Measurements from ENCODE around the gene PRDM11. TPM values are rescaled to one million over a fixed set of nuclear protein-coding genes. Genes with fewer than 3 reads are reported as not detected.

Gene PRDM11
- total and polyA plus RNA-seq, 10 of the 15 experiments (the other 5 are each of a cell fraction or from before 2014, with no cell fraction given) = 0.03 to 2.4 (median 0.53) TPM

- TF ChIP-seq BCLAF1 (IDR thresholded peaks at IDR 0.05) (no peak), PKNOX1 (IDR thresholded peaks at IDR 0.05) (peak; percentile 98), BHLHE40 (IDR thresholded peaks at IDR 0.05; ENCODE audit: borderline replicate concordance in 1 of 2, low read depth in 2 of 2, low read length in 1 of 2) (peak in 1 of 2 experiments; percentile 42; a peak in 2 of 4 replicates), CREM (IDR thresholded peaks at IDR 0.05; ENCODE audit: low read depth) (peak; percentile 71), EP300 (IDR thresholded peaks at IDR 0.05; ENCODE audit: borderline replicate concordance in 1 of 2, control insufficient read depth in 1 of 2, low read depth in 2 of 2, low read length in 2 of 2) (no peak), STAT3 (IDR thresholded peaks at IDR 0.05; ENCODE audit: low read depth, low read length) (no peak), SMARCA5 (IDR thresholded peaks at IDR 0.05) (0 out of 2 replicates have a peak, but pooled peaks have one; percentile 21), TCF7 (IDR thresholded peaks at IDR 0.05; ENCODE audit: borderline replicate concordance) (no peak), FOXK2 (IDR thresholded peaks at IDR 0.05) (no peak), IRF3 (IDR thresholded peaks at IDR 0.05) (peak; percentile 78), MYC (IDR thresholded peaks at IDR 0.05; ENCODE audit: insufficient read depth, insufficient read length, insufficient replicate concordance, low read length, severe bottlenecking) (no peak), CHD2 (IDR thresholded peaks at IDR 0.05; ENCODE audit: borderline replicate concordance, low read depth, low read length) (peak; percentile 88), EED (IDR thresholded peaks at IDR 0.05; ENCODE audit: low read depth) (no peak), MAX (IDR thresholded peaks at IDR 0.05; ENCODE audit: low read depth, low read length) (0 out of 2 replicates have a peak, but pooled peaks have one; percentile 8), CREB1 (IDR thresholded peaks at IDR 0.05; ENCODE audit: low read depth) (peak; percentile 75; the same call in 1 of the 2 replicates), MEF2A (IDR thresholded peaks at IDR 0.05; ENCODE audit: insufficient read depth, low read depth, low read length) (no peak), YY1 (IDR thresholded peaks at IDR 0.05; ENCODE audit: low read depth, low read length) (peak; percentile 39; the same call in 1 of the 2 replicates), GATAD2B (conservative IDR thresholded peaks at IDR 0.05; ENCODE audit: low read depth) (peak; percentile 68), LARP7 (IDR thresholded peaks at IDR 0.05) (0 out of 2 replicates have a peak, but pooled peaks have one; percentile 36), ATF3 (IDR thresholded peaks at IDR 0.05; ENCODE audit: borderline replicate concordance, extremely low read depth, low read depth, low read length) (no peak), E2F4 (IDR thresholded peaks at IDR 0.05; ENCODE audit: low read depth, low read length) (no peak; the same call in 1 of the 2 replicates)
Measured at GRCh38 chr11:45147017-45147728, 734 bp downstream of the PRDM11 start (continued).
